HepG2 (cell line): ENCODE results near the gene ACBD6. TPM values are rescaled to one million over a fixed set of nuclear protein-coding genes. Genes with fewer than 3 reads are reported as not detected.
A peak's percentile ranks its signal among the peaks of the same experiment; 100 is the strongest.

Source experiments
- ATAC-seq: fragments of 200-7000 bp; cut with Tn5 transposase; 3 replicates; pipeline ENCODE4 v1.9.1; 2020; ENCODE audit warnings: mild to moderate bottlenecking, moderate library complexity
- BruUV-seq: library from RNA; stranded (reverse); fragments of 400-500 nt; replicated peaks from 2 replicates; lab custom pipeline; 2021; lab: Mats Ljungman, UMichigan
- CTCF ChIA-PET: fragments of 300-600 bp; formaldehyde crosslinking; extraction: SDS; loops from one replicate; lab custom pipeline; 2021; ENCODE audit warnings: low total read pairs, inconsistent platforms, low intra/inter-chr PET ratio; lab: Yijun Ruan, JAX
- POLR2A ChIA-PET: fragments of 350-600 bp; sonication (Branson Sonifier 250); formaldehyde crosslinking; loops from one replicate; lab custom pipeline; 2020; ENCODE audit warnings: antibody characterized with exemption, inconsistent platforms; lab: Yijun Ruan, JAX
- DNase-seq: peaks from one replicate; pipeline ENCODE4 v3.0.0-alpha.2; 2015; ENCODE audit warnings: low spot score
- FAIRE-seq: peaks from 3 replicates; lab custom pipeline; 2011; peaks lifted over from hg19 to GRCh38; lab: Jason Lieb, UNC
- H2AFZ ChIP-seq: one replicate; pipeline ENCODE4 v1.6.1; 2011; ENCODE audit warnings: low read length, inconsistent platforms
- H3K27ac ChIP-seq: fragments of 300-600 bp; 3 replicates; pipeline ENCODE4 v1.8.0; 2011; ENCODE audit warnings: mixed run types, mild to moderate bottlenecking, mixed read lengths, low read length, inconsistent platforms; ENCODE audit not compliant: insufficient read depth; ENCODE audit errors: extremely low read length
- H3K27me3 ChIP-seq, 2 experiments: fragments of 200-600 bp in 1 of 2; 2 replicates in 1 of 2; 3 replicates in 1 of 2; pipeline versions ENCODE4 v1.6.0 to v1.8.0; 2011; ENCODE audit warnings: low read length in 2 of 2, mild to moderate bottlenecking in 2 of 2, moderate library complexity in 2 of 2, inconsistent platforms in 1 of 2; ENCODE audit not compliant: insufficient read depth in 2 of 2, control insufficient read depth in 1 of 2
- H3K36me3 ChIP-seq, 2 experiments: fragments of 200-600 bp in 1 of 2; replicated peaks in 1 of 2; 2 replicates in 1 of 2; 3 replicates in 1 of 2; pipeline versions ENCODE4 v1.5.1 to v1.8.0; 2011; ENCODE audit warnings: low read length in 2 of 2, inconsistent platforms in 1 of 2; ENCODE audit not compliant: insufficient read depth in 2 of 2, control insufficient read depth in 1 of 2
- H3K4me1 ChIP-seq: 2 replicates; pipeline ENCODE4 v1.5.1; 2012; ENCODE audit warnings: low read length, inconsistent platforms; ENCODE audit not compliant: insufficient read depth
- H3K4me2 ChIP-seq: 2 replicates; pipeline ENCODE4 v1.6.0; 2011; ENCODE audit warnings: low read depth, low read length, inconsistent platforms
- H3K4me3 ChIP-seq, 3 experiments: fragments of 200-600 bp in 1 of 3; sonication (generic), shearing (Covaris generic) in 1 of 3; replicated peaks in 1 of 3; 2 replicates each; pipeline ENCODE4 v1.5.1; 2011 to 2016; ENCODE audit warnings: low read length in 3 of 3, inconsistent platforms in 2 of 3, low read depth in 2 of 3, mild to moderate bottlenecking in 2 of 3, control low read depth in 1 of 3, mixed read lengths in 1 of 3; ENCODE audit not compliant: insufficient read depth in 1 of 3
- H3K79me2 ChIP-seq: one replicate; pipeline ENCODE4 v1.6.1; 2011; ENCODE audit warnings: low read length, inconsistent platforms; ENCODE audit not compliant: insufficient read depth
- H3K9ac ChIP-seq: 2 replicates; pipeline ENCODE4 v1.6.0; 2011; ENCODE audit warnings: mild to moderate bottlenecking, low read depth, low read length, inconsistent platforms; ENCODE audit not compliant: insufficient read depth
- H3K9me3 ChIP-seq: 2 replicates; pipeline ENCODE4 v1.5.1; 2012; ENCODE audit warnings: mild to moderate bottlenecking, low read length
- H4K20me1 ChIP-seq: 2 replicates; pipeline ENCODE4 v1.6.0; 2011; ENCODE audit warnings: inconsistent platforms, mild to moderate bottlenecking, low read length, moderate library complexity; ENCODE audit not compliant: insufficient read depth
- CEBPB ChIP-seq: IDR thresholded peaks from 2 replicates; pipeline ENCODE4 v1.6.1; 2011; ENCODE audit warnings: low read depth, low read length, improper control_type of control experiment, borderline replicate concordance
- CHD4 ChIP-seq: fragments of 200-600 bp; sonication (generic); IDR thresholded peaks from 2 replicates; pipeline ENCODE4 v1.7.0; 2017; ENCODE audit warnings: mild to moderate bottlenecking, low read length, borderline replicate concordance
- GPBP1L1 ChIP-seq: sonication (generic); formaldehyde crosslinking; IDR thresholded peaks from 2 replicates; pipeline ENCODE4 v1.5.0; 2020; ENCODE audit warnings: mild to moderate bottlenecking, missing genetic modification reagents
- KDM1A ChIP-seq: IDR thresholded peaks from 2 replicates; pipeline ENCODE4 v1.6.1; 2016; ENCODE audit warnings: missing compliant biosample characterization
- SPEN ChIP-seq: sonication (generic); formaldehyde crosslinking; IDR thresholded peaks from 2 replicates; pipeline ENCODE4 v1.5.1; 2020; ENCODE audit warnings: low read depth, mild to moderate bottlenecking, missing genetic modification reagents
- THAP8 ChIP-seq: sonication (generic); formaldehyde crosslinking; IDR thresholded peaks from 2 replicates; pipeline ENCODE4 v1.5.1; 2020; ENCODE audit warnings: missing genetic modification reagents, mild to moderate bottlenecking, borderline replicate concordance
- ZBTB25 ChIP-seq: IDR thresholded peaks from 2 replicates; pipeline ENCODE4 v1.6.1; 2018; ENCODE audit warnings: missing genetic modification reagents
- ZNF207 ChIP-seq: fragments of 450-650 bp; IDR thresholded peaks from 2 replicates; pipeline ENCODE4 v1.6.1; 2016; ENCODE audit warnings: antibody characterized with exemption, borderline replicate concordance
- ZNF562 ChIP-seq: sonication (generic); formaldehyde crosslinking; IDR thresholded peaks from 2 replicates; pipeline ENCODE4 v1.8.0; 2022; ENCODE audit warnings: missing genetic modification reagents, borderline replicate concordance
- ZNF75D ChIP-seq: sonication (generic); formaldehyde crosslinking; IDR thresholded peaks from 2 replicates; pipeline ENCODE4 v1.8.1; 2023; ENCODE audit warnings: missing genetic modification reagents, mild to moderate bottlenecking, borderline replicate concordance
- ZNF792 ChIP-seq: IDR thresholded peaks from 2 replicates; pipeline ENCODE4 v1.6.1; 2016
- ZNF883 ChIP-seq: sonication (generic); formaldehyde crosslinking; IDR thresholded peaks from 2 replicates; pipeline ENCODE4 v1.5.1; 2020; ENCODE audit warnings: mild to moderate bottlenecking, missing genetic modification reagents; ENCODE audit errors: not compliant biosample characterization
- WGBS: methylation state at CpG from one replicate; pipeline ENCODE4 v1.1.6; 2017; ENCODE audit warnings: low lambda C conversion rate; 5-methylcytosine and 5-hydroxymethylcytosine counted together
- in situ Hi-C: cut with HindIII; loops from 2 replicates; pipeline ENCODE4 v1.10.0; 2017; ENCODE audit warnings: low pct_unique_long_range_greater_than_20kb; ENCODE audit not compliant: extremely low pct_ligation_motif_present
- intact Hi-C: fragments of 100-400 bp; cut with micrococcal nuclease; formaldehyde crosslinking; loops from one replicate; pipeline ENCODE4 v1.10.0; 2022; ENCODE audit not compliant: unreplicated experiment
- polyA plus RNA-seq, 8 experiments: library from polyadenylated mRNA; depleted of rRNA in 3 of 8; stranded (reverse) in 7 of 8; unstranded in 1 of 8; fragments of >200 nt; fragmentation: Illumina TruSeq in 4 of 8; extraction: Trizol in 4 of 8; gene quantifications; 2 replicates each; pipeline versions ENCODE4 v1.2.1 to v1.2.3, GENCODE V29; 2011 to 2016; ENCODE audit warnings: low read depth in 4 of 8, missing spikeins in 1 of 8, mixed read lengths in 1 of 8; ENCODE audit not compliant: insufficient read depth in 1 of 8
- total RNA-seq, 5 experiments: library from RNA; depleted of rRNA; stranded (reverse); fragments of >200 nt; fragmentation: Illumina TruSeq; extraction: Trizol; gene quantifications; 2 replicates each; pipeline ENCODE4 v1.2.3, GENCODE V29; 2016; ENCODE audit warnings: low read depth in 1 of 5

ACBD6 gene
- total and polyA plus RNA-seq, 2 of the 13 experiments (the other 11 are each of a cell fraction or from before 2014, with no cell fraction given) = 33.5 to 47.2 TPM

- Histone ChIP-seq H3K9ac (no peak overlapping the region), H3K4me3 (no peak overlapping the region), H3K36me3 (no peaks in the 10 kb centered on the region; a peak in 1 of 5 replicates), H3K27ac (no peak overlapping the region), H3K9me3 (no peaks in the 10 kb centered on the region), H3K4me1 (no peaks in the 10 kb centered on the region), H4K20me1 (no peaks in the 10 kb centered on the region), H3K79me2 (no peaks in the 10 kb centered on the region), H2AFZ (no peak overlapping the region), H3K27me3 (no peaks in the 10 kb centered on the region), H3K4me2 (no peak overlapping the region)
- ATAC-seq (no peak), DNase-seq (no peak), FAIRE-seq (no peak)
- no TSS peak for BruUV-seq
- POLR2A ChIA-PET = no interaction called here
- intact Hi-C loops (no loop called here), in situ Hi-C loops (no loop called here)
- CTCF ChIA-PET = no interaction called here
- WGBS = 96% methylated on average over 6 of the region's 6 CpGs
- TF ChIP-seq CEBPB (peak; percentile 23; the same call in 1 of the 2 replicates), SPEN (CRISPR knock-in tag) (no peak)
Measured at GRCh38 chr1:180431683-180432082, 70.7 kb downstream of the ACBD6 start.

GRCh38 chr1:180428782-180429695, 73.3 kb downstream of the ACBD6 start:
- no peak overlapping the region for H2AFZ ChIP-seq
- intact Hi-C loops = no loop called here

More at GRCh38 chr1:180428782-180429695, 73.3 kb downstream of the ACBD6 start:
- no peaks in the 10 kb centered on the region for H3K79me2 ChIP-seq
- ATAC-seq (no peak), FAIRE-seq (no peak), DNase-seq (no peak)
- no peaks in the 10 kb centered on the region for H4K20me1 ChIP-seq
- H3K27ac ChIP-seq = no peak overlapping the region
- BruUV-seq = no TSS peak
- CTCF ChIA-PET = no interaction called here
- TF ChIP-seq ZNF883 (no peak), ZNF75D (CRISPR knock-in tag) (no peak), ZNF562 (no peak), KDM1A (CRISPR knock-in tag) (no peak), ZBTB25 (no peak), THAP8 (CRISPR knock-in tag) (no peak), ZNF207 (no peak), ZNF792 (CRISPR knock-in tag) (no peak), CHD4 (no peak), GPBP1L1 (CRISPR knock-in tag) (no peak)
- POLR2A ChIA-PET = no interaction called here
- no peaks in the 10 kb centered on the region for H3K4me1 ChIP-seq
- no peak overlapping the region for H3K4me2 ChIP-seq
- in situ Hi-C loops = no loop called here
- H3K4me3 ChIP-seq = no peak overlapping the region
- no peaks in the 10 kb centered on the region; a peak in 2 of 5 replicates for H3K36me3 ChIP-seq
- H3K9me3 ChIP-seq = no peaks in the 10 kb centered on the region
- 97% methylated on average over 4 of the region's 4 CpGs for WGBS
- no peaks in the 10 kb centered on the region for H3K27me3 ChIP-seq
- H3K9ac ChIP-seq = no peak overlapping the region
